Panc1 (cell line): ENCODE measurements around the gene TPP1. TPM values are rescaled to one million over a fixed set of nuclear protein-coding genes. Genes with fewer than 3 reads are reported as not detected.

Experiments used
- ATAC-seq: fragments of 200-7000 bp; cut with Tn5 transposase; 2 replicates; pipeline ENCODE4 v1.9.1; 2020; ENCODE audit warnings: mild to moderate bottlenecking, moderate library complexity
- BruUV-seq: library from RNA; stranded (reverse); fragments of 400-500 nt; replicated peaks from 2 replicates; lab custom pipeline; 2021; lab: Mats Ljungman, UMichigan
- CTCF ChIA-PET: fragments of 300-600 bp; sonication (Branson Sonifier 250); formaldehyde crosslinking; loops from one replicate; lab custom pipeline; 2022; ENCODE audit warnings: antibody characterized with exemption; lab: Charles Lee
- POLR2A ChIA-PET: fragments of 300-600 bp; sonication (Branson Sonifier 250); formaldehyde crosslinking; loops from one replicate; lab custom pipeline; 2022; ENCODE audit warnings: antibody characterized with exemption; lab: Charles Lee
- DNase-seq: peaks from one replicate; pipeline ENCODE4 v3.0.0-alpha.2; 2010; ENCODE audit warnings: low read depth, low spot score
- H3K27ac ChIP-seq: 2 replicates; pipeline ENCODE4 v1.5.1; 2011; ENCODE audit warnings: mild to moderate bottlenecking, low read length, inconsistent platforms
- H3K27me3 ChIP-seq: fragments of 200-500 bp; sonication (Bioruptor generic); 2 replicates; pipeline ENCODE4 v1.6.0; 2014; ENCODE audit warnings: low read length, inconsistent platforms; ENCODE audit not compliant: control insufficient read depth, insufficient read depth
- H3K36me3 ChIP-seq: fragments of 200-500 bp; sonication (Bioruptor generic); 2 replicates; pipeline ENCODE4 v1.5.1; 2014; ENCODE audit warnings: inconsistent platforms, mild to moderate bottlenecking, low read length, moderate library complexity; ENCODE audit not compliant: control insufficient read depth, insufficient read depth
- H3K4me1 ChIP-seq: 2 replicates; pipeline ENCODE4 v1.5.1; 2011; ENCODE audit warnings: inconsistent platforms, mild to moderate bottlenecking, low read length, moderate library complexity; ENCODE audit not compliant: control insufficient read depth, insufficient read depth
- H3K4me3 ChIP-seq, 2 experiments: 2 replicates each; pipeline ENCODE4 v1.5.1; 2011 to 2012; ENCODE audit warnings: low read depth in 2 of 2, low read length in 2 of 2, mild to moderate bottlenecking in 2 of 2, inconsistent platforms in 1 of 2, moderate library complexity in 1 of 2
- H3K9me3 ChIP-seq: fragments of 200-500 bp; sonication (Bioruptor generic); 2 replicates; pipeline ENCODE4 v1.5.1; 2014; ENCODE audit warnings: low read depth, mild to moderate bottlenecking, inconsistent platforms, low read length, moderate library complexity; ENCODE audit not compliant: control insufficient read depth, insufficient read depth
- POLR2AphosphoS5 ChIP-seq: IDR thresholded peaks from 2 replicates; pipeline ENCODE4 v1.6.1; 2012; ENCODE audit warnings: mild to moderate bottlenecking, low read depth, low read length, moderate library complexity
- REST ChIP-seq, 2 experiments: IDR thresholded peaks; 2 replicates each; pipeline ENCODE4 v1.6.1; 2011 to 2012; ENCODE audit warnings: low read depth in 2 of 2, control low read depth in 1 of 2, low read length in 1 of 2, mild to moderate bottlenecking in 1 of 2, moderate library complexity in 1 of 2; ENCODE audit not compliant: insufficient read depth in 1 of 2
- SIN3A ChIP-seq: IDR thresholded peaks from 2 replicates; pipeline ENCODE4 v1.6.1; 2012; ENCODE audit warnings: low read depth, mild to moderate bottlenecking, low read length, moderate library complexity, borderline replicate concordance; ENCODE audit not compliant: insufficient read depth
- TCF7L2 ChIP-seq: IDR thresholded peaks from 2 replicates; pipeline ENCODE4 v1.6.1; 2011; ENCODE audit warnings: mild to moderate bottlenecking, low read depth, low read length, inconsistent platforms
- in situ Hi-C: cut with HindIII; loops from 2 replicates; pipeline ENCODE4 v1.10.0; 2016; ENCODE audit warnings: low sequenced_read_pairs, low pct_unique_long_range_greater_than_20kb
- intact Hi-C: fragments of 100-400 bp; cut with micrococcal nuclease; formaldehyde crosslinking; loops from one replicate; pipeline ENCODE4 v1.10.0; 2022; ENCODE audit not compliant: unreplicated experiment
- total RNA-seq: library from RNA; stranded (reverse); gene quantifications from one replicate; pipeline ENCODE4 v1.2.1, GENCODE V29; 2021; ENCODE audit not compliant: unreplicated experiment
- TF ChIP-seq, protein P1 (sequence below): fragments of 450-650 bp; IDR thresholded peaks from 2 replicates; pipeline ENCODE4 v1.5.1; 2017; ENCODE audit warnings: mild to moderate bottlenecking

TPP1 gene
- total RNA-seq, 1 experiment from 2014 or later, result 200 TPM

GRCh38 chr11:6625156-6625831, 6.1 kb upstream of the TPP1 start:
- no peak for DNase-seq
- CTCF ChIA-PET, result no interaction called here
- no peak overlapping the region for H3K27ac ChIP-seq
- H3K4me3 ChIP-seq, result no peak overlapping the region
- POLR2A ChIA-PET, result no interaction called here
- no peaks in the 10 kb centered on the region for H3K36me3 ChIP-seq
- no peaks in the 10 kb centered on the region for H3K9me3 ChIP-seq
- no peaks in the 10 kb centered on the region for H3K4me1 ChIP-seq
- BruUV-seq, result no TSS peak
- no peak for TF ChIP-seq SIN3A
- intact Hi-C loops (no loop called here), in situ Hi-C loops (no loop called here)
- no peak for ATAC-seq
- H3K27me3 ChIP-seq, result peaks cover 7% of the 10 kb centered on the region

- no peaks in the 10 kb centered on the region; the same call in 1 of the 2 replicates for H3K27me3 ChIP-seq
- POLR2A ChIA-PET, result no interaction called here
- CTCF ChIA-PET, result no interaction called here
Observed at GRCh38 chr11:6623391-6624363, 4.5 kb upstream of the TPP1 start.

More at GRCh38 chr11:6623391-6624363, 4.5 kb upstream of the TPP1 start:
- H3K36me3 ChIP-seq, result no peaks in the 10 kb centered on the region
- no peak overlapping the region for H3K27ac ChIP-seq
- BruUV-seq, result no TSS peak
- no peak overlapping the region for H3K4me3 ChIP-seq
- peaks cover 3% of the 10 kb centered on the region for H3K4me1 ChIP-seq
- intact Hi-C loops, result no loop called here
- H3K9me3 ChIP-seq, result no peaks in the 10 kb centered on the region
- TF ChIP-seq REST (IDR thresholded peaks at IDR 0.05; ENCODE audit: insufficient read depth in 1 of 2, low read depth in 2 of 2, low read length in 1 of 2) (no peak), TCF7L2 (no peak), POLR2AphosphoS5 (no peak), SIN3A (no peak)
- TF ChIP-seq, protein P1, sequence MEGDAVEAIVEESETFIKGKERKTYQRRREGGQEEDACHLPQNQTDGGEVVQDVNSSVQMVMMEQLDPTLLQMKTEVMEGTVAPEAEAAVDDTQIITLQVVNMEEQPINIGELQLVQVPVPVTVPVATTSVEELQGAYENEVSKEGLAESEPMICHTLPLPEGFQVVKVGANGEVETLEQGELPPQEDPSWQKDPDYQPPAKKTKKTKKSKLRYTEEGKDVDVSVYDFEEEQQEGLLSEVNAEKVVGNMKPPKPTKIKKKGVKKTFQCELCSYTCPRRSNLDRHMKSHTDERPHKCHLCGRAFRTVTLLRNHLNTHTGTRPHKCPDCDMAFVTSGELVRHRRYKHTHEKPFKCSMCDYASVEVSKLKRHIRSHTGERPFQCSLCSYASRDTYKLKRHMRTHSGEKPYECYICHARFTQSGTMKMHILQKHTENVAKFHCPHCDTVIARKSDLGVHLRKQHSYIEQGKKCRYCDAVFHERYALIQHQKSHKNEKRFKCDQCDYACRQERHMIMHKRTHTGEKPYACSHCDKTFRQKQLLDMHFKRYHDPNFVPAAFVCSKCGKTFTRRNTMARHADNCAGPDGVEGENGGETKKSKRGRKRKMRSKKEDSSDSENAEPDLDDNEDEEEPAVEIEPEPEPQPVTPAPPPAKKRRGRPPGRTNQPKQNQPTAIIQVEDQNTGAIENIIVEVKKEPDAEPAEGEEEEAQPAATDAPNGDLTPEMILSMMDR, result no peak
- in situ Hi-C loops, result no loop called here
- ATAC-seq (no peak), DNase-seq (no peak)
